Gastroesophageal sphincter (tissue), 4 donors: ENCODE results near the gene PLA2G4A. TPM values are rescaled to one million over a fixed set of nuclear protein-coding genes. Genes with fewer than 3 reads are reported as not detected.
"Not testable (repeated sequence)": the region's sequence is repeated elsewhere in the genome, so short reads cannot be mapped to it uniquely, and the experiment has no call there.

ENCODE experiments used
- ATAC-seq: fragments of 150-250 bp; one replicate; pipeline ENCODE4 v1.9.1; 2016; ENCODE audit warnings: mild to moderate bottlenecking, moderate library complexity
- H3K27ac ChIP-seq, 4 donors: fragments of 200-600 bp; sonication (generic) in 3 of 4; 1 replicate in 3 of 4; 2 replicates in 1 of 4; pipeline ENCODE4 v1.5.1; 2016 to 2019
- H3K27me3 ChIP-seq: fragments of 200-600 bp; sonication (generic); one replicate; pipeline ENCODE4 v1.5.1; 2019
- H3K36me3 ChIP-seq, 2 donors: fragments of 200-600 bp; sonication (generic); one replicate each; pipeline ENCODE4 v1.5.1; 2019; ENCODE audit warnings: control low read depth in 1 of 2
- H3K4me1 ChIP-seq, 3 donors: fragments of 200-600 bp; sonication (generic); 1 replicate in 2 of 3; 2 replicates in 1 of 3; pipeline ENCODE4 v1.5.1; 2016 to 2019; ENCODE audit warnings: control low read depth in 2 of 3
- H3K4me3 ChIP-seq, 2 donors: fragments of 200-600 bp; sonication (generic); one replicate each; pipeline ENCODE4 v1.5.1; 2019; ENCODE audit warnings: mild to moderate bottlenecking in 1 of 2, moderate library complexity in 1 of 2
- H3K9me3 ChIP-seq, 3 donors: fragments of 200-600 bp; sonication (generic); one replicate each; pipeline ENCODE4 v1.5.1; 2017 to 2019; ENCODE audit warnings: control low read depth in 2 of 3
- CTCF ChIP-seq, 4 experiments: fragments of 200-600 bp in 2 of 4; fragments of 450-650 bp in 2 of 4; sonication (generic) in 1 of 4; IDR thresholded peaks; one replicate each; pipeline ENCODE4 v1.5.1; 2017 to 2019; ENCODE audit warnings: antibody characterized with exemption in 4 of 4, mild to moderate bottlenecking in 2 of 4, moderate library complexity in 2 of 4
- EP300 ChIP-seq: sonication (generic); formaldehyde crosslinking; IDR thresholded peaks from one replicate; pipeline ENCODE4 v1.6.1; 2017; ENCODE audit warnings: antibody characterized with exemption, mild to moderate bottlenecking
- POLR2A ChIP-seq, 2 donors: fragments of 450-650 bp; IDR thresholded peaks; one replicate each; pipeline ENCODE4 v1.6.1; 2017; ENCODE audit warnings: antibody characterized with exemption in 2 of 2, mild to moderate bottlenecking in 2 of 2, moderate library complexity in 1 of 2
- POLR2AphosphoS5 ChIP-seq: sonication (generic); formaldehyde crosslinking; IDR thresholded peaks from one replicate; pipeline ENCODE4 v1.6.1; 2017; ENCODE audit warnings: antibody characterized with exemption
- WGBS, 2 donors: methylation state at CpG; one replicate each; pipeline ENCODE4 v1.1.5; 2018; ENCODE audit warnings: low coverage in 1 of 2; 5-methylcytosine and 5-hydroxymethylcytosine counted together
- total RNA-seq, 4 donors: library from RNA; depleted of rRNA; stranded (reverse); fragments of >200 nt; gene quantifications; one replicate each; pipeline ENCODE4 v1.1.0, GENCODE V29; 2016

PLA2G4A gene
- total RNA-seq, 4 donors from 2014 or later: 3.6 to 9.7 (median 5.0) TPM

- H3K27me3 ChIP-seq: no peaks in the 10 kb centered on the region
- H3K9me3 ChIP-seq: no peaks in the 10 kb centered on the region
- no peaks in the 10 kb centered on the region for H3K36me3 ChIP-seq
- WGBS, 2 donors: 61% methylated on average over 3 of the region's 4 CpGs; no CpG with 5 or more reads in 1 of the 2 donors
- TF ChIP-seq POLR2AphosphoS5 (no peak), POLR2A (IDR thresholded peaks at IDR 0.05) (no peak), EP300 (no peak), CTCF (IDR thresholded peaks at IDR 0.05) (no peak)
- ATAC-seq: no peak
- H3K27ac ChIP-seq: no peak overlapping the region
- H3K4me1 ChIP-seq: no peaks in the 10 kb centered on the region
- no peak overlapping the region for H3K4me3 ChIP-seq
These were observed 86.8 kb downstream of the PLA2G4A start for GRCh38 chr1:186915555-186915954.

GRCh38 chr1:186917106-186917786, 88.5 kb downstream of the PLA2G4A start:
- not testable (repeated sequence) for H3K9me3 ChIP-seq, H3K27me3 ChIP-seq, H3K4me1 ChIP-seq, H3K36me3 ChIP-seq, ATAC-seq, H3K4me3 ChIP-seq, H3K27ac ChIP-seq
- peak in 2 of 4 experiments; percentile 11 to 17 for TF ChIP-seq CTCF (IDR thresholded peaks at IDR 0.05)
- WGBS, 2 donors: 64 to 76% methylated on average over 6 to 13 of the region's 14 CpGs

DNA sequence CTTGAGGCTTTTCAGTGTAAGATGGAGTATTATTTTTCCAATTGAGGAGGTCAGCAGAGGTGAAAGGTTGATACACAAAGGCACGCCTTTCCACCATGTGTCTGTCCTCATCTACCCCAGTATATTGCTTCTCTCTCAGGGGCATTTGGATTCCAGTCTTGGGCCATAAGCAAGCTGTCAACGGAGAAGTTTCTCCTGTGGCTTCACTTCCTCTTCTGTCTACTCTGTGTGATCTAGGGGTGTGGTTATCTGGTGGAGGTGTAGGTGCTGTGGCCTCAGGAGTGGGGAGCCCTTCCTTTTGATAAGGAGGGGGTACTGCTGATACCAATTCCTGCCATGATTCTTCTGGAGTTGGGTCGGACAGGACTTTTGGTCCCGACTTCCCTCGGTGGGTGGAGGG, 92.6 kb downstream of the PLA2G4A start:
- H3K27ac ChIP-seq, H3K9me3 ChIP-seq, H3K4me1 ChIP-seq, H3K27me3 ChIP-seq, H3K36me3 ChIP-seq, ATAC-seq, H3K4me3 ChIP-seq: not testable (repeated sequence)
- 75 to 80% methylated on average over 2 of the region's 5 CpGs for WGBS, 2 donors

DNA sequence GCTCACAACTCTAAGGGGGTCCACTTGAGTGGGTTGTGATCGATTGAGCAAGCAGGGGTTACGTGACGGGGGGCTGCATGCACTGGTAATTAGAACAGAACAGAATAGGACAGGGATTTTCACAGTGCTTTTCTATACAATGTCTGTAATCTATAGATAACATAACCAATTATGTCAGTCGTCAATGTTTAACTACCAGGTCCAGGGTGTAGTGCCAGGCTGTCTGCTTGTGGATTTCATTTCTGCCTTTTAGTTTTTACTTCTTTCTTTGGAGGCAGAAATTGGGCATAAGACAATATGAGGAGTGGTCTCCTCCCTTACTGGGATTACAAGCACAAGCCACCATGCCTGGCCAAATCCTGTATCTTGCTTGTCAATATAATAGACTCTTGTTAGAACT, 94.1 kb downstream of the PLA2G4A start:
- not testable (repeated sequence) for H3K4me1 ChIP-seq, H3K4me3 ChIP-seq, H3K9me3 ChIP-seq, H3K36me3 ChIP-seq, H3K27me3 ChIP-seq, H3K27ac ChIP-seq, ATAC-seq
- 67 to 97% methylated on average over 3 of the region's 4 CpGs for WGBS, 2 donors

DNA sequence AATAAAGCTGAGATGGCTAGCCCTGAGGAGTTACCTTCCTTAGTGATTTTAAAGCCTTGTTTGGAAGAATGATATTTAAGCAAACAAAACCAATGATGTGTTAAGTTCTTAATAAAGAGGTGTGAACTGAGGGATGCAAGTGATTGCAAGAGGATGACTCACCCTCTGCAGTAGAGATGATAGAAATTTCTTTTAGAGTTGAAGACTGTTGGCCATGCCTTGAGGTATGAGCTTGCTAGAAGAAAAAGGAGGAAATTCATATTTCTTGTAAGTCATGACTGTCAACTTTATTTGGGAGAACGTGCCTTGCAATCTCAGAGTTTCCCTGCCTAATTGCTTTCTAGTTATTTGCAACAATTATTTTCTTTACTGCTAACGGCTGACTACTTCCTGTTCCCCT, 94.7 kb downstream of the PLA2G4A start:
- no peaks in the 10 kb centered on the region for H3K36me3 ChIP-seq
- 30 to 46% methylated on average over 2 of the region's 2 CpGs for WGBS, 2 donors
- ATAC-seq: no peak
- peaks cover 0 to 7% (median 0%) of the 10 kb centered on the region in 3 donors for H3K4me1 ChIP-seq
- H3K9me3 ChIP-seq: no peaks in the 10 kb centered on the region
- H3K27me3 ChIP-seq: no peaks in the 10 kb centered on the region
- no peak overlapping the region for H3K27ac ChIP-seq
- no peak overlapping the region for H3K4me3 ChIP-seq
- no peak for TF ChIP-seq POLR2AphosphoS5
- no peak for TF ChIP-seq EP300
- no peak for TF ChIP-seq CTCF (IDR thresholded peaks at IDR 0.05)
- TF ChIP-seq POLR2A (IDR thresholded peaks at IDR 0.05): no peak

GRCh38 chr1:186925881-186926669, 97.3 kb downstream of the PLA2G4A start:
- WGBS, 2 donors: 22 to 66% methylated on average over 3 of the region's 3 CpGs
- H3K27ac ChIP-seq: peak overlapping the region in 2 of 4 donors; percentile 8 to 27
- peaks cover 0 to 7% (median 0%) of the 10 kb centered on the region in 3 donors for H3K4me1 ChIP-seq
- TF ChIP-seq CTCF (IDR thresholded peaks at IDR 0.05) (no peak), POLR2A (IDR thresholded peaks at IDR 0.05) (no peak), POLR2AphosphoS5 (no peak), EP300 (no peak)
- peak; percentile 41 for ATAC-seq
- no peaks in the 10 kb centered on the region for H3K36me3 ChIP-seq
- H3K9me3 ChIP-seq: no peaks in the 10 kb centered on the region
- no peaks in the 10 kb centered on the region for H3K27me3 ChIP-seq
- no peak overlapping the region for H3K4me3 ChIP-seq
